Fibroblast of skin of left quadriceps (primary cell): Measurements from ENCODE around the gene DDX59.
"Not testable (repeated sequence)": the region's sequence is repeated elsewhere in the genome, so short reads cannot be mapped to it uniquely, and the experiment has no call there.

ENCODE experiments used
- DNase-seq, 2 experiments: peaks; one replicate each; pipeline ENCODE4 v3.0.0-alpha.2; 2013; ENCODE audit warnings: low read depth in 2 of 2

The DDX59 gene

GRCh38 chr1:200630515-200630899 lies 39.2 kb downstream of the DDX59 start:
- not testable (repeated sequence) for DNase-seq

- no peak for DNase-seq
Observed at GRCh38 chr1:200629876-200630514, 39.7 kb downstream of the DDX59 start.

- no peak for DNase-seq
Observed at GRCh38 chr1:200628223-200628881, 41.4 kb downstream of the DDX59 start.

- DNase-seq, result no peak
Observed at GRCh38 chr1:200627575-200628222, 42.0 kb downstream of the DDX59 start.

- no peak for DNase-seq
Observed at GRCh38 chr1:200626853-200627534, 42.7 kb downstream of the DDX59 start.

GRCh38 chr1:200625381-200625824 lies 44.3 kb downstream of the DDX59 start:
- no peak for DNase-seq

- DNase-seq, result no peak
Observed at GRCh38 chr1:200624679-200625335, 44.9 kb downstream of the DDX59 start.

GRCh38 chr1:200620273-200621131 lies 49.2 kb downstream of the DDX59 start, which contains the start of gene KIF14:
KIF14 (minus strand) TSS chr1:200620751; CDS start chr1:200618723, 2,028 bp downstream.
- DNase-seq, result peak; percentile 73

GRCh38 chr1:200619894-200620272 lies 49.8 kb downstream of the DDX59 start:
- DNase-seq, result no peak

GRCh38 chr1:200610846-200611245 lies 58.9 kb downstream of the DDX59 start:
- DNase-seq, result peak; percentile 64 to 66

GRCh38 chr1:200602632-200603031 lies 67.1 kb downstream of the DDX59 start:
- DNase-seq, result no peak
